ENCODE data around the gene CCL20. TPM values are rescaled to one million over a fixed set of nuclear protein-coding genes. Genes with fewer than 3 reads are reported as not detected.
A peak's percentile ranks its signal among the peaks of the same experiment; 100 is the strongest.
"Not testable (repeated sequence)": the region's sequence is repeated elsewhere in the genome, so short reads cannot be mapped to it uniquely, and the experiment has no call there.

CCL20 gene
- total RNA-seq, 1 donor from 2014 or later = 1.2 TPM

DNA sequence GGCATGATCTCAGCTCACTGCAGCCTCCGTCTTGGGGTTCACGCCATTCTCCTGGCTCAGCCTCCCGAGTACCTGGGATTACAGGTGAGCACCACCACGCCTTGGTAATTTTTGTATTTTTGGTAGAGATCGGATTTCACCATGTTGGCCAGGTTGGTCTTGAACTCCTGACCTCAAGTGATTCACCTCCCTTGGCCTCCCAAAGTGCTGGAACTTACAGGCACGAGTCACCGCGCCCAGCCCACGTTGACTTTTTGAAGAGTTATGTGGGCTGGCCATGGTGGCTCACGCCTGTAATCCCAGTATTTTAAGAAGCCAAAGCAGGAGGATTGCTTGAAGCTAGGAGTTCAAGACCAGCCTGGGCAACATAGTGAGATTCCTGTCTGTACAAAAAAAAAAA, 20.8 kb downstream of the CCL20 start:
- no peak for DNase-seq (ENCODE audit: low spot score)

DNA sequence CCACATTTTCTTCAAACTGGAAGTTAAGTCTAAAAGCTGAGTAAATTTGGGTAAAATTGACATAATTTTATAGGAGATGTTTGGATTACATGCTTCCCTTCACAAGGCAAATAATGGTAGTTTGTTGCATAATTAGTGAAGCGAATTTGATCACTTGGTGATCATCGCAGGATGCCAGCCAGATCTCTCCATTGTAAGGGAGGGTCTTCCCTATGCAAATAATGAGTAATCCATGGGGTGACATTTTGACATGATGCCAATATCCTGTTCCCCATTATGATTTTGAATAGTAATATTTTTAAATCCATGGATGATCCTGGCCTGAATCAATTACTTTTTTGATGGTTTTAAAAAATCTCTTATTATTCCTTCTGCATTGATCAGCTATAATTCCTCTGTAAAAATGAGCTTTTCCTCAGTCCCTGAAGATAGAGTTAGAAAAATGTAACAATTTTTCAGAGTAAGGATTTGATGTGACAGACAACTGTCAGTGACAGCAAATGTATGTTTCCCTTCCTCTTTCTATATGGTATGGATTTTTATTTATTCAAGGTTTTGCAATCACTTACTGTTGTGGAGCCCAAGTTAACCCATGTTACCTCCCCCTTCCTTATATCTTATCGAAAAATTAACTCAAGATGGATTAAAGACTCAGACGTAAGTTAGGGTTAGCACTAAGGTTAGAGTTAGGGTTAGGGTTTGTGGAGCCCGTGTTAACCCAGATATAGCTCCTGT, 21.4 kb downstream of the CCL20 start:
- DNase-seq (ENCODE audit: low spot score) = no peak

DNA sequence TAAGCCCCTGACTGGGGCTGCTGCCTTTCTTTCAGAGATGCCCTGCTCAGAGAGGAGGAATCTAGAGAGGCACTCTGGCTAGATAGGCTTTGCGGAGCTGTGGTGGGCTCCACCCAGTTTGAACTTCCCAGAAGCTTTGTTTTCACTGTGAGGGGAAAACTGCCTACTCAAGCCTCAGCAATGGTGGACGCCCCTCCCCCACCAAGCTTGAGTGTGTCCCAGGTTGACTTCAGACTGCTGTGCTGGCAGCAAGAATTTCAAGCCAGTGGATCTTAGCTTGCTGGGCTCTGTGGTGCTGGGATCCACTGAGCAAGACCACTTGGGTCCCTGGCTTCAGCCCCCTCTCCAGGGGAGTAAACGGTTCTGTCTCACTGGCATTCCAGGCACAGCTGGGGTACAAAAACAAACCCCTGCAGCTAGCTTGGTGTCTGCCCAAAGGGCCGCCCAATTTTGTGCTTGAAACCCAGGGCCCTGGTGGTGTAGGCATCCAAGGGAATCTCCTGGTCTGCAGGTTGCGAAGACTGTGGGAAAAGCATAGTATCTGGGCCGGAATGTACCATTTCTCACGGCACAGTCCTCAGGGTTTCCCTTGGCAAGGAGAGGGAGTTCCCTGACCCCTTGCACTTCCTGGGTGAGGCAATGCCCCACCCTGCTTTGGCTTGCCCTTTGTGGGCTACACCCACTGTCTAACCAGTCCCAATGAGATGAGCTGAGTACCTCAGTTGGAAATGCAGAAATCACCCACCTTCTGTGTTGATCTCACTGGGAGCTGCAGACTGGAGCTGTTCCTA, 25.9 kb downstream of the CCL20 start:
- not testable (repeated sequence) for DNase-seq (ENCODE audit: low spot score)

GRCh38 chr2:227846831-227847230, 33.2 kb downstream of the CCL20 start:
- no peak for DNase-seq (ENCODE audit: low spot score)

DNA sequence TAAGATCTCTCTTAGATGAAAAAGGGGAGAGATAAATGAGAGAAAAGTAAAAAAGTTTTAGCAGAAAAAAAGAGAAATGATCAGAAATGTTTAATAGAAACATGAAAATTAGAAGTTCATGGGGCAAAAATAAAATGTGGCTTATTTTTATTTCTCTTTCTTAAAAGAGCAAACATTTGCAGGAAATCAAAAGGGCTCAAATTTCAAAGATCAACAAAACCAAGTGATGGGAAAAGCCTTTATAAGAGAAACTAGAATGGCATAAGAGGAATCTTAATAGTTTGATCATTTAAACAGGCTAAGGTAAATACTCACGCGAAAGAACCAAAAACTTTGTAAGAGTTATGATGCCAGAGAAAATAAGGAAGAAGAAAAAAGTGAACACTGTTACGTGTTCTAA, 34.5 kb downstream of the CCL20 start:
- no peak for DNase-seq (ENCODE audit: low spot score)

- no peak for DNase-seq (ENCODE audit: low spot score)
Observed at GRCh38 chr2:227848586-227848985, 34.9 kb downstream of the CCL20 start.

DNA sequence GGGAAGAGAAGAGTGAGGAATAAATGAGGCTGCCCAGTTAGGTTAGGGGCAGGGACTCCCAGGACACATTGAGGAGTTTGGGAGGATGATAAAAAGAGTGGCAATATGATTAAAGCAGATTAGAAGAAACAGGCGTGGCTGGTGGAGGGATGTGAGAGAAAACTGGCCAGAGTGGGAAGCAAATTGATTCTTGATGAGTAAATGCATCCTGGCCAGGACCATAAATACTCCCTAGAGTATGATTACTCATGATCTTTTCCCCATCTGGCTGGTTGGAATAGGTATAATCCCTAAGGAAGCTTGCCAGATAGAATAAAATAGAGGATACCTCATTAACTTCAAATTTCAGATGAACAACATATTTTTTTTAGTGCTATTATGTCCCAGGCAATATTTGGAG, 36.3 kb downstream of the CCL20 start:
- DNase-seq (ENCODE audit: low spot score) = no peak

GRCh38 chr2:227853204-227853629, 39.6 kb downstream of the CCL20 start:
- no peak for DNase-seq (ENCODE audit: low spot score)

DNA sequence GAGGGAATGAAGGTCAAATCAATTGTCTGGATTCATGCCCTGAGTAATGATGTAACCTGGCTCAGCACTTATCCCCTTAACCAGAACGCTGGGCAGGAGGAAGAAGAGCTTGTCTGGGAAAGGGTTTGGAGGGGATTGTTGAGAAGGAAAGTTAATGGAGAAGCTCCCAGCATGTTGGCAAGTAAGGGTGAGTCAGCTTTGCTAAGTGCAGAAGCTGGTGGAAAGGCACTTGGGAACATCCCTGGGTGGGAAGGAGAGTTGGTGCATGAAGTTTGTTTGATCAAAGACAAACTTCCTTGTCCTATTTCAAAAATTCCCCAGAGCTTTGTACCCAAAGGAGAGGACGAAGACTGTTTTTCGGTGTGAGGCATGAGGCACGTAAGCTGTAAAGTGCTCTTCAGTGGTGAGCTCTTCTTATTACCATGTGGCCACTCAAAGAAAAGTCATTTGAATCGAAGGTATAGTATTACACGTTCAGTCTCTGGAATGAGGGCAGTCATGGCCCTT, 40.2 kb downstream of the CCL20 start:
- no peak for DNase-seq (ENCODE audit: low spot score)

DNA sequence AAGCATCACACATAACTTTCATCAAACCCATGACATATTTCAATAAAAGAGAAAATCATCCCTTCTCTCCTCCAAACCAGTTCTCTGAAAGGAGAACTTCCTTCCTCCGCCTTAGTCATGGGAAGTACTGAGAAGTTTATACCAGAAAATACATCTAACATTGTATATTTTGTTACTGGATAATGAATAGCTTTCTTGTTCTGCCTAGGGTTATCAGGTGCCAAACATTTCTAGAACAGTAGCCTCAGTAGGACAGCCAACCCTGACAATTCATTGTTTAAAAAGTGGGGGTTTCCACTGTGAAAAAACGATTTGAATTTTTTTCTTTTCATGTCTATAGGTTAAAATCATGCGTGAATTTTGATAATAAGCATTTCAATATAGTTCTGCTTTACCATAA, 41.8 kb downstream of the CCL20 start:
- no peak for DNase-seq (ENCODE audit: low spot score)

DNA sequence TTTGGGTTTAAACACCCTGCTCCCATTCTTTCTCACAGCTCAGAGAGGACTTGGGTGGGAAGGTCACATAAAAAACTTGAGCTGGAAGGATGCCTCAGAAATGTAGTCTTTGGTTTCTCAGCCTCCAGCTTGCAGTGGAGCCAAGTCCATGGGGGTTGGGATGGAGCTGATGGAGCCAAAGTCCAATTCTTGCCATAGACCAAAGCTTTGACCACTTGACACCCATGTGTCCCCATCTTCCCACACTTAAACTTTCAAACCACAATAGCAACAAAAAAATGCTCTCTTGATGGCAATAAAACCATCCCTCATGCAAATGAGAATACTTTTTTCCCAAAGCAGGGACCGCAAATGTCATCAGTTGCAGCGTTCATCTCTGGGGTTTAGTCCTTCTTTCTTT, 43.1 kb downstream of the CCL20 start:
- DNase-seq (ENCODE audit: low spot score) = no peak

GRCh38 chr2:227860221-227860641, 46.6 kb downstream of the CCL20 start:
- DNase-seq (ENCODE audit: low spot score) = no peak

DNA sequence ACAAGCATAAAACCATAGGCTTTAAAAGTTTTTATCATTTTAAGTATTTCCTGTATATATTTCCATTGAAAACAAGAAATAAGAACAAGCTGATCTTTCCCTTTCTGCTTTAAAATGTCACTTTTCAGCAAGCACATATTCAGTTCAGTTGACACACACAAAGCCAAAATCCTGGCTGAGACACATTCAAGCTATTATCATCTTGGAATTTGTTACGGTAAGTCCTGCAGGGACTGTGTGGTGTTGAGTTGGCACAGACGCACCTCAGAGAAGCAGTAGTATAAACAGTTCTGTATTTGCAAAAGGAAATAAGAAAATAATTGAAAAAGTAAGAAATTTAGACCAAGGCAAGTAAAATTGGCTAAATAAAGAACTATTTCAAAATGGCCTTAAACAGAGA, 47.4 kb downstream of the CCL20 start:
- DNase-seq (ENCODE audit: low spot score) = no peak

DNA sequence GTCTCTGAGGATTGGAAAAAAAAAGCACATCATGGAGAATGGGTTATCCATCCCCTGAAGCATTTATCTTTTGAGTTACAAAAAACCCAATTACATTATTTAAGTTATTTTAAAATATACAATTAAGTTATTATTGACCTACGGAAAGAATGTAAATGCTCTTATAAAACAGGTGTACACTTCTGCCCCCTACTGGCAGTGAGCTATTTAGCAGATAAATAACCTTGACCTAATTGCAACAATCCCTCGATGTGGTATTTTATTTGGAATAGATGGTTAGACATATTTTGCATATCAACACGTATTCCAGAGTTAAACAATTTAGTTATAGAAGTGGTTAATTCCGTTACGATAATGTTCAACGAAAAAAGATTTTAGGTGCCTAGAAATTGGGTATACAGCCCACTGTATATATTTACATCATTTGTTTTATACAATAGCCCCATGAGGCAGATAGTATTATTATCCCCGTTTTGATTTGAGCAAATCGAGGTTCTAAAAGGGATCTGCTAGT, 48.6 kb downstream of the CCL20 start:
- DNase-seq (ENCODE audit: low spot score) = no peak

GRCh38 chr2:227862741-227863588, 49.3 kb downstream of the CCL20 start:
- DNase-seq (ENCODE audit: low spot score) = peak; percentile 37

GRCh38 chr2:227864161-227864756, 50.6 kb downstream of the CCL20 start:
- DNase-seq (ENCODE audit: low spot score) = peak; percentile 79

GRCh38 chr2:227865291-227865690, 51.6 kb downstream of the CCL20 start:
- no peak for DNase-seq (ENCODE audit: low spot score)

Measured in umbilical cord (tissue), 2 donors.